Measurements from ENCODE around the gene RACGAP1. TPM values are rescaled to one million over a fixed set of nuclear protein-coding genes. Genes with fewer than 3 reads are reported as not detected.

Gene RACGAP1
- total and polyA plus RNA-seq, 12 donors = 1.0 to 17.8 (median 3.9) TPM

GRCh38 chr12:49978125-49978524 is 47.2 kb downstream of the RACGAP1 start:
- WGBS, 2 donors = 87 to 88% methylated on average over 4 of the region's 4 CpGs
- no peaks in the 10 kb centered on the region for H3K9me3 ChIP-seq
- ATAC-seq (no peak), DNase-seq (no peak)
- H3K27me3 ChIP-seq = peaks cover 0 to 23% (median 9%) of the 10 kb centered on the region in 7 donors
- TF ChIP-seq CTCF (IDR thresholded peaks at IDR 0.05) = no peak
- no peak overlapping the region for H3K4me3 ChIP-seq
- no peak overlapping the region for H3K27ac ChIP-seq
- no peaks in the 10 kb centered on the region for H3K36me3 ChIP-seq
- intact Hi-C loops (cut with DNase I) = no loop called here
- H3K4me1 ChIP-seq = peaks cover 0 to 25% (median 5%) of the 10 kb centered on the region in 9 donors

GRCh38 chr12:49976557-49976956 is 48.7 kb downstream of the RACGAP1 start:
- DNase-seq (no peak), ATAC-seq (no peak)
- Histone ChIP-seq H3K27ac (no peak overlapping the region), H3K9me3 (no peaks in the 10 kb centered on the region), H3K4me3 (no peak overlapping the region), H3K27me3 (peaks cover 0 to 23% (median 9%) of the 10 kb centered on the region in 7 donors), H3K4me1 (peaks cover 0 to 20% (median 5%) of the 10 kb centered on the region in 9 donors), H3K36me3 (no peaks in the 10 kb centered on the region)
- no peak for TF ChIP-seq CTCF (IDR thresholded peaks at IDR 0.05)
- intact Hi-C loops (cut with DNase I) = no loop called here
- 86 to 93% methylated on average over 2 of the region's 2 CpGs for WGBS, 2 donors

DNA sequence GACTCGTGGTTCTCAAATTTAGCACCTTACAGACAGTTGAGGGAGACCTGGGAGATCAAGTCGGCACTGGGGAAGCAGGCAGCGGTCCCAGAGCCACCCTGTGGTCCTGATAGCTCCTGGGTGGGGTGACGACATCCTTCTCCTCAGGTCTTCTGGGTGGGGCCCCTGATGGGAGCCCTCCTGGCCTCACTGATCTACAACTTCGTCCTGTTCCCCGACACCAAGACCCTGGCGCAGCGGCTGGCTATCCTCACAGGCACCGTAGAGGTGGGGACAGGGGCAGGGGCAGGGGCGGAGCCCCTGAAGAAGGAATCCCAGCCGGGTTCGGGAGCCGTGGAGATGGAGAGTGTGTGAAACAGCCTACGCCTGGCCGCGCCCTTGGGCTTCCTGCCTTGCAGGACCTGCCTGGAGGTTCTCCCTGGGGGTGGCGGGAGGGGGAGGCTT is 50.0 kb downstream of the RACGAP1 start:
- no peak for TF ChIP-seq CTCF (IDR thresholded peaks at IDR 0.05)
- WGBS, 2 donors = 40 to 53% methylated on average over 17 of the region's 17 CpGs
- Histone ChIP-seq H3K4me3 (no peak overlapping the region), H3K36me3 (no peaks in the 10 kb centered on the region), H3K27me3 (peaks cover 0 to 26% (median 9%) of the 10 kb centered on the region in 7 donors), H3K27ac (no peak overlapping the region), H3K9me3 (no peaks in the 10 kb centered on the region), H3K4me1 (peaks cover 0 to 20% (median 5%) of the 10 kb centered on the region in 9 donors)
- DNase-seq (no peak), ATAC-seq (no peak)
- intact Hi-C loops (cut with DNase I) = loop anchor here in 1 of 10 donors (2.0 kb wide), 1 partner anchor 81 kb away; the partner anchor contains the start of gene ASIC1

GRCh38 chr12:49974677-49975317 is 50.5 kb downstream of the RACGAP1 start:
- H3K27ac ChIP-seq = no peak overlapping the region
- DNase-seq = no peak
- WGBS, 2 donors = 54 to 60% methylated on average over 8 of the region's 8 CpGs

More at GRCh38 chr12:49974677-49975317, 50.5 kb downstream of the RACGAP1 start:
- peak in 7 of 8 donors; percentile 9 to 45 (median 26) for ATAC-seq
- H3K36me3 ChIP-seq = no peaks in the 10 kb centered on the region
- no peak for TF ChIP-seq CTCF (IDR thresholded peaks at IDR 0.05)
- peaks cover 0 to 20% (median 5%) of the 10 kb centered on the region in 9 donors for H3K4me1 ChIP-seq
- no peaks in the 10 kb centered on the region for H3K9me3 ChIP-seq
- peaks cover 0 to 30% (median 14%) of the 10 kb centered on the region in 7 donors for H3K27me3 ChIP-seq
- H3K4me3 ChIP-seq = no peak overlapping the region
- intact Hi-C loops (cut with DNase I) = loop anchor here in 4 of 10 donors (1.0 to 5.0 kb wide), 4 partner anchors 53 to 83 kb away; partner anchors contain the start of genes ASIC1 (in 2 of the 4) and RACGAP1 (in 1 of the 4)
